Activated naive CD8-positive, alpha-beta T cell treated with anti-CD3 and anti-CD28 coated beads, Interleukin-2, amount 50 U/mL, for 16 hours (primary cell): ENCODE results near the gene CCDC91.

Experiments
- DNase-seq: peaks from one replicate; pipeline ENCODE4 v3.0.0-alpha.2; 2020; ENCODE audit warnings: low read depth, low spot score

Gene CCDC91

GRCh38 chr12:28578361-28578760 lies 388.1 kb downstream of the CCDC91 start:
- DNase-seq, result no peak

GRCh38 chr12:28578833-28579252 lies 388.6 kb downstream of the CCDC91 start:
- no peak for DNase-seq

- DNase-seq, result no peak
Measured at GRCh38 chr12:28582672-28583376, 392.6 kb downstream of the CCDC91 start.

GRCh38 chr12:28583701-28584261 lies 393.5 kb downstream of the CCDC91 start:
- DNase-seq, result no peak

GRCh38 chr12:28585146-28585545 lies 394.9 kb downstream of the CCDC91 start:
- DNase-seq, result no peak

GRCh38 chr12:28586481-28586880 lies 396.2 kb downstream of the CCDC91 start:
- DNase-seq, result no peak

GRCh38 chr12:28591831-28592230 lies 401.6 kb downstream of the CCDC91 start:
- DNase-seq, result no peak
